Measurements from ENCODE around the gene ARAP1.

The ARAP1 gene

DNA sequence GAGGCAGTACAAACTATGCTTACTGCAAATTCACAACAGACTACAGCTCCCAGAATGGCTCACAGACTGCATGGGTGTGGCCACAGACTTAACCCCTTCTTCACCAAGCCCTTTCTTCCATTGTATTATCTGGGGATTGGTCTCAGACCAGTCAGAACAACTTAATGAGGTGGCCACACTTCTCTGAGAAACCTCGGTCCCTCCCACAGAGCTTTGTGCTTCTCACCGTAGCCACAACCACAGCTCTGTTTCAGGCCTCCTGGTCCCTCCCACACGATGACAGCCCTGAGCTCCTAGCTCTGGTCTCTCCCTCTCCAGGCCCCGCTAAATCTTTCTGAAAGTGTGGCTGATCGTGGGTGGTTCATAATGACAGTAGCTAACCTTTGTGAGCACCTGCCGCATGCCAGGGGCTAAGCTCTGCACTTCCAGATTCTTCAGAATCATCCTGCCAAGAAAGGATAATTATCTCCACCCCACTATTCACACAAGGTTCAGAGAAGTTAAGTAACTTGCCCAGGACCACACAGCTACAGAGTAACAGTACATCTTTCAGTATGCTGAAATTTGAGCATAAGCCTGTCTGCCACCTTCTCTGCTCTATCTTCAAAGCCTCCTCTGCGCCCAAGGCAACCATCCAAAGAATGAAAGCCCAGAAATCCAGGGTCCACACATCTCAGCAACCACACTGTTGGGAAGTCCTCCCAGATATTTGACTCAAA lies 83.4 kb downstream of the ARAP1 start:
- peak in 2 of 3 experiments; percentile 42 to 57 for DNase-seq (ENCODE audit: low read depth in 2 of 3, low spot score in 2 of 3)

DNA sequence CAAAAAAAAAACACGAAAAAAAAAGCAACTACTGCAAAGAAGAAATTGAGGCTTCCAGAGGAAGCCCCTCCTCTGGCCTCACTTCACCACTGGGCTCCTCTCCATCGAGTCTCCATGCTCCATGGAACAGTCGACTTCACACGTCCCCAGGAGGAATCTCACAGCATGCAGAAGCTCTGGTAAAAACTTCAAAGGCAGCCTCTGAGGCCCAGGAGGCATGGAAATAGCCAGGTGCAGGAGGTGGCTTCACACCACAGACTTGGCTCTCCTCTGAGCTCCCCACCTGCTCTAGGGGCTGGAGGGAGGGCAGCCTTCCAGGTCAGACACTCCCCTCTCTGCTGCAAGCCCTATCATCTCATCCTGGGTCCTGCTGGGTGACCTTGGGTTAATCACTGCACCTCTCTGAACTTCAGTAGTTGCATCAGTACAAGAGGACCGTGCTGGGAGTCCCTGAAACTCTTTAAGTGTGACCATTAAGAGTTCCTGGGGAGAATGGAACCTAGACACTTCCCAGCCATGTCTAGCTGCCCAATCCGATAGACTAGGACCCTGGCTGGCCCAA lies 86.2 kb downstream of the ARAP1 start:
- DNase-seq (ENCODE audit: low read depth in 2 of 3, low spot score in 2 of 3): no peak

DNA sequence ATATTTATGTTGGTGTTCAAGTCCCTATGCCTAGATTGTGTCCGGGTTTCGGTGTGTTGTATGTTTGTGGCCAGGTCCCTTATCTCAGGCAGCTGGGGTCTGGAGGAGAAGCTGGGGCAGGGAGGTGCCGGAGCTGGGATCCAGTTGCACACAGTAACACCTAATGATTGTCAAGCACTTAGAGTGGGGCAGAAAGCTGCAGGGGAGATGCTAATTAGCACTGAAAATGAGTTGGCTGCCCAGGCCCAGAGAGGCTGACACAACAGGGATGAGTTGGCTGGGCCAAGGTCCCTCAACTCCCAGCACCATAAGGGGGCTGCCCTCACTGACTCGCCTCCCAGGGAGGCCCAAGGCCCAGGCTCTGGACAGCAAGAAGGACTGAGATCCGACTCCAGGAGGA lies 90.2 kb downstream of the ARAP1 start:
- DNase-seq (ENCODE audit: low read depth in 2 of 3, low spot score in 2 of 3): no peak

DNA sequence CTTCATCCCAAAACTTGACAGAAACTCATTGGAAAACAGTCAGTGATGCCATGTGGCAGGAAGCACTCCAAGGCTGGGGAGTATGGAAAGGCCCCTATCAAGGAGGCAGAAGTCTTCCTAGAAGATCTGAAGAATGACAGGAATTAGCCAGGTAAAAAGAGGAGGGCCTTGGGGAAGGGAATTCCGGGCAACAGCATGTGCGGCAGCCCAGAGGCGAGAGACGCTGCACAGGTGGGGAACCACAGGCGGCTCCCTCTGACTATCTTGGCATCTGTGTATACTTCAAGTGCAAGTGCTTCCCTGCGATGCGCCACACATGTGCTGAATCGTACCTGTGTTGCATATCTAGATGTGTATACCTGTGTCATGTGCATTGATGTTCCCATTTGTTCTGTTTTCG lies 90.7 kb downstream of the ARAP1 start:
- no peak for DNase-seq (ENCODE audit: low read depth in 2 of 3, low spot score in 2 of 3)

DNA sequence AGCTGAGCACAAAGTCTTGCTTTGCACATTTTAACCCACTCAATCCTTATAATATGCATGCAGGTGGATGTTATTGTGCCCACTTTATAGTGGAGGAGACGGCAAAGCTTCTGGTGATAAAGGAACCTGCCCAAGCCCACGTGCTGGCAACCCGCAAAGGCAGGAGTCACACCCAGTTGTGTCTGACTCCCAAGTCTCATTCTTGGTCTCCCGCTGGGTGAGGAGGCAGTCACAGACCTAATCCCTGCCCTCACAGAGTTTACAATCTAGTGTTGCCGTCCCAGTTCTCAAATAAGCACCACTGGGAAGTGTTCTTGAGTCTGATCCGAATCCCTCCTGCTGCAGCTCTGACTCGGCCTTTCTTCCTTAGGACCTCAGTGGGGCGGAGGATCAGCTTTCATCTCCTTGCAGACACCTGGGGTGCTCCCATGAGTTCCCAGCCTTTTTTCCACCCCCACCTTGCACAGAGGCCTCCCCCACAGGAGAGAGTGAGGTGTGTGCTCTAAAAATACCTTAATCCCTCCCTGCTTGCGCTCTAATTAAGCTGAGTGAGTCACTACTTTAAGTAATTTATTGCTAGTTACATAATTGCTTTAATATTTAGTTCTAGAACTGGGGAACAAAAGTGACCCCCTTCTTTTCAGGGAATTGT lies 93.1 kb downstream of the ARAP1 start:
- DNase-seq (ENCODE audit: low read depth in 2 of 3, low spot score in 2 of 3): no peak

DNA sequence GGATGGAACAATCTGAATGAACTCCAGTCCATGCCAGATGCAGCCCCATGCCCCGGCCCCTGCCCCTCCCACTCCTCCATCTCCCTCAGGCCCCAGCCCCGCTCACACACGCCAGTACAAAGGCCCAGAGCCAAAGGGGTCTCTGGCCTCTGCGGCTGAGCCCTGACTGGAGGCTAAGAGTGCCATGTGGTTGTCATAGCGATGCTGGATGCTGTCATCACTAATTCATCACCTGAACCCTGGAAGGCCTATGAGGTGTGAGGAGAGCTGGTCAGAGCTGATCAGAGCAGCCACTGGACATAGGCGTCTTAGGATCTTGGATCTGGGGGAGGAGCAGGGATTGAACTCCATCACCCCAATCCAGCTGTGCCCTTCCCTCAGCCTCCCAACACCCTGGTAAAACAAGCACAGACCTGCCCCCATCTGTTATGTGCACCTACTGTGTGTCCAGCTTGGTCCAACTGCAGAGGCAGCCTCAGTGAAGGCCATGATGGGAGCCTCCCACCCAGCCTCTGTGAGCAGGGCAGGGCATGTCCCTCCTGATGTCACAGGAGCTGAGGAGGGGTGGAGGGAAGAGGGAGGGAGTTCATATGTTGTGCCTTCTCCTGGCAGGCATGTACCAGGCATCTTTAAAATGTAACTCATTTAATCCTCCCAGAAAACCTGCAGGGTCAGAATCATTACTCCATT lies 94.7 kb downstream of the ARAP1 start:
- DNase-seq (ENCODE audit: low read depth in 2 of 3, low spot score in 2 of 3): no peak

DNA sequence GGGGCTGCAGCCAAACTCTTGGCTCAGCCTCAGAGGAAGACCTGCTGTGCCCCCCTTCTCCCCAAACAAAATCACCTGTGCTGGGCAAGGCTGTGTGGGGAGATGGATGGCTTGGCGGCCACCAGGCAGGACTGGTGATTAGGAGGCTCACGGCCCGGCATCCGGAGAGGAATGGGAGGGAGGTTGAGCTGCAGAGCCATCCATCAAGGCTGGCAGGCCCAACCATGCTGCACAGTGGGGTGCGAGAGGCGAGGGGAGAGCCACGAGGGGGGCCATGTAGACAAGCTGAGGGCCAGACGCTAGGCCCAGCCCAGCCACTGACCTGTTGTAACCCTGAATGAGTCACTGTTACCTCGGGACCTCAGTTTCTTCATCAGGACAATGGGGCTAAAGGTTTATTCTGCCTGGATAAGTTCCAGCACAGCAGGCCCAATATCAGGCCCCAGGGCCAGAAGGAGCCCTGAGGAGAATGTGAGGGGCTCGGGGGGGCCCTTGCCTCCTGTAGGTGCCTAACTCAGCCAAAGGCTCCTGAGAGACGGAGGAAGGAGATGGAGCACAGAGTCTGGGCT lies 96.2 kb downstream of the ARAP1 start:
- no peak for DNase-seq (ENCODE audit: low read depth in 2 of 3, low spot score in 2 of 3)

DNA sequence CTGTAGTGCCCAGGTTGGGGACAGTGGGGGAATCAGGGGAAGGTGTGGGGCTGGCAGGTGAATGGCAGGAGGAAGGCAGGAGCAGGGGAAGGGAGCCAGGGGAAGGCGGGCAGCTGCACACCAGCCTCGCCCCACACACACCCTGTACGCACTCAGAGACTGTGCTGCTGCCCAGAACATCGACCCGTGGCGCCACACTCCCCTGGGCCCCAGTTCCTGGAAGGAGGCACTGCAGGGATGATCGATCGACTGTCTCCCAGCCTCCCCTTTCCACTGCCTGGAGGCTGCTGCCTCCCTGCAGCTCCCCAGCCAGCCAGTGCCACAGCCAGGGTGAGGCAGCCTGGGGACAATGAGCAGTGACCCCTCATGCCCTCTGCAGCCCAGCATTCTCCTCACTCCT lies 97.2 kb downstream of the ARAP1 start:
- no peak for DNase-seq (ENCODE audit: low read depth in 2 of 3, low spot score in 2 of 3)

DNA sequence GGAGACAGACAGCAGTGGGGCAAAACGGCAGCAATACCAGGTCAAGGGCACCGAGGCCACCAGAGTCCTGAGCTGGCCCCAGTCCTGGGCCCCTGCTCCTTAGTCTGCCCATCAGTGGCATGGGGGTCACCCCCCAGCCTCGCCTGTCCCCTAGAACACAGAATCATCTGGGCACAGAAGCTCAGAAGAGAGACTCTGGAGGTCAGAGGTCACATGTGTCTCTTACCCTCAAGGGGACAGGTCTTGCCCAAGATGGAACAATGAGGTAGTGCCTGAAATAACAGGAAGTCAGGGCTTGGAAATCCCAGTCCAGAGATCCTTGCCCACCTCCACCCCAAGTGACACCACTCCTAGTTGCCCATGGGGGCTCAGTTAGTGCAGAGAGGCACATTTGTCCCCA lies 98.6 kb downstream of the ARAP1 start:
- no peak for DNase-seq (ENCODE audit: low read depth in 2 of 3, low spot score in 2 of 3)

DNA sequence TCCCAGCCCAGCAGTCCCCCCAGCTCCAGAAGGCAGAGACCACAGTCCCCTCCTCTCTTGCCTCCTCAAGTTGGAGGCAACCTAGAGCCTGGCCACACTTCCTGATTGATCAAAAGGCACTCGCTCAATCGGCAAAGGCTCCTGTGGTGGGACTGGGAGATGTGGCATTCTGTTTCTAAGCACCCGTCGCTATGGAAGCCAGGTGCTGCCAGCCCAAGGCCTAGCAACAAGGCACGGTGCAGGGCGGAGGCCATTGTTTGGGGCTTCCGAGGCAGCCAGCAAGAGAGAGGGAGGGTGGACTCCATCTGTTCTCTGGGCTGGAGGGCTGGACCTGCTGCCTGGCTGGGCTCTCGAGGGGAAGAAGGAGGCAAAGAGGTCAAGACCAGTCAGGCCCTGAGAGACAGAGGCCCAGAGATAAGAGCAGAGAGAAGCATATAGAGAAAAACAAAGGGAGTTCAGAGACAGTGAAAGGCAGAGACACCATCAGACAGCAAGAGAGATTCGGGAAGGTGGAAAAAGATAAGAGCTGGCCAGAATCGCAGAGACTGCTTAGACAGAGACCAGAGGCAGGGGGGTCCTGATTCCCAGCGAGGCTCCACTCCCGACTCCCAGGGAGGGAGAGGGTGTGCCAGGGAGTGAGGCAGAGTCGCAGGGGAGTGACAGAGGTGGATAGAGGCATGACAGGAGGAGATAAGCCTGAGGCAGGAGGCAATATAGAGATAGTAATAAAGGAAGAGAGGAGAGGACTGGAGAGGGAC lies 99.2 kb downstream of the ARAP1 start:
- DNase-seq (ENCODE audit: low read depth in 2 of 3, low spot score in 2 of 3): no peak

DNA sequence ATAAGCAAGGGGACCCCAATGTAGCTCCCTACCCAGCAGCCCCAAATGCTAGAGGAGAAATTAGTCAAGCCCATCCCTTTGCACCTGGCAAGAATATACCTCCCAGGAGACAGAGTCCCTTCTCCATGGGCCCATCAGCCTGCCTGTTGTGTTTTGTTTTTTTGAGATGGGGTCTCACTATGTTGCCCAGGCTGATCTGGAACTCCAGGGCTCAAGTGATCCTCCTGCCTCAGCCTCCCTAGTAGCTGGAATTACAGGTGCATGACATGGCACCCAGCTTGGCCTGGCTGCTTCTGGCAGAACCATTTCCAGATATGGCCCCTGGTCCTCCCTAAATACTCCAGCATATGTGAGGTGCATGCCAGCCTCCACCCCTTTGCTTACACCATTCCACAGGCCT lies 100.1 kb downstream of the ARAP1 start:
- no peak for DNase-seq (ENCODE audit: low read depth in 2 of 3, low spot score in 2 of 3)

DNA sequence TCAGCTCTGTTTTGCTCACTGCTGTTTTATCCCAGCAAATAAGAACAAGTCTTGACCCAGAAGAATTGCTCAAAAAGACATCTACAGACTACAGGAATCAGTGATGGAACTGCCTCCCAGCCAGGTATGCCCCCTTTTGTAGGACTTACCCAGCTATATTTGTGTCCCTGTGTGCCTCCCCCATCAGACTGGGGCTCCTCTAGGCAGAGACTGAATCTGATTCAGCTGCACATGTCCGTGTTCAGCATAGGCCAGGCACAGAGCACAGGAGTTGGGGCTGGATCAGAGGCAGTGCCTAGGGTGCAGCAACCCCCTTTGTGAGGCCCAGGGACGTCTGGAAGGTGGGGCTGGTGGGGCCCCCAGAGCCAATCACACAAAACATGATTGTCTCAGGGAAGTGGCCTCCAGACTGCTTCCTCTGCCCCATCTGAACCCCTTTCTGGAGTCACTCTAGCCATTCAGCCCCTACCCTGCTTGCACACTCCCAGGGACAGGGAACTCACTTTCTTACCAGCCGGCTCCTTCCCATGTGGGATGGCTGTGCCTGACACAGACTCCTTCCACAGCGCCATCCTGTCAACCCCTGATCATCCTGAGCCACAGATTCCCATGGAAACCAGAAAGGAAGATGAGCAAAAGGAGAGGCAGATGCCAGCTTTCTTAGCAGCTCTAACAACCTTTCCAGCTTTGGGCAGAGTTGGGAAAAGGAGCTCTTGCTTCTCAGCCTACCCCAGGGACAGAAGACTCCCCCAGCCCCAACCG lies 102.8 kb downstream of the ARAP1 start:
- no peak for DNase-seq (ENCODE audit: low read depth in 2 of 3, low spot score in 2 of 3)

DNA sequence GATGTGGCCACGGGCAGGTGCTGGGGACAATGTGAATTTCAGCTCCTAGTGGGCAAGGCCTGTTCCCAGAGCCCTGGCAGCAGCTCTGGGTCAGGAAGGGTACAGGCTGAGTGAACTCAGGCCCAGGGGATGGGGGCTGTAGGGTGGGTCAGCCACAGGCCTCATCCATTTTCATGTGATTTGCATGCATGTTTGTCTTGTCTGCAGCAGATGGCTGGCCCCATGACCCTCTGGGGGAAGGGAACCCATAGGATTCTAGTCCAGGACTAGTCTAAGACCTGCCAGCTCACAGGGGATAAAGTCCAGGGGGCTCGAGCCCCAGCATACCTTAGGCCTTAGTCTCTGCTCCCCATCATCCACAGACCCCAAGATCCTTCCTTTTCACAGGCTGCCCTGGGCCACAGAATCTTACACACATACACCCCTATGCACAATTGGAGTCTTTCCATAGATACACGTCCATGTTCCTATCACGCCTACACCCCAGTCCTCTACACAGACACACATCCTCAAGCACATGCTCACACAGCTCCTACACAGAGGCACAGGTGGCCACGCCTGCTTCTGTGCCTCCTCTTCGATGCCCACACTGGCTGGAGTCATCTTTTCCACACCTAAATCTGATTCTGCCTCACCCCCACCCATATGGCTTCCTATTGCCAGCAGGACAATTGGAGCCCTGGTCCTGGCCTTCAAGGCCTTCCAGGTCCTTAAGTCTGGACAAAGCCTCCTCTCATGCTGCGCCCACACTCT lies 103.6 kb downstream of the ARAP1 start:
- DNase-seq (ENCODE audit: low read depth in 2 of 3, low spot score in 2 of 3): no peak

DNA sequence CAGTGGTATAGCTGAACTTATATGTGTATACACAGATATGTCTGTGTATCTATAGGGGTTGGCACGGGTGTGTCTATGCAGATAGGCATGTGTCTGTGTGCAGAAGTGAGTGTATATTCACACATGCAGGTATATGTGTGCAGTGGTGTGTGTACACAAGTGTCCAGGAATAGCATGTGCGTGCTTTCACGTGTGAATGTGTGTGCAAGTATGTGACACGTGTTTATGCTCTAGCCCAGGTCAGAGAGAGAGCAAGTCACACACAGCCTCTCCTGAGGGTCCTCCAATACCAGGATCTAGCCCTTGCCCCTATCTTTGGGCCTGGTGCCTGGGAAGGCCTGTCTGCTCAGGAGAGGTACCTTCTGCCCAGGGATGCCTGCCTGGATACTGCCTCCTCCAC lies 104.3 kb downstream of the ARAP1 start:
- DNase-seq (ENCODE audit: low read depth in 2 of 3, low spot score in 2 of 3): no peak

DNA sequence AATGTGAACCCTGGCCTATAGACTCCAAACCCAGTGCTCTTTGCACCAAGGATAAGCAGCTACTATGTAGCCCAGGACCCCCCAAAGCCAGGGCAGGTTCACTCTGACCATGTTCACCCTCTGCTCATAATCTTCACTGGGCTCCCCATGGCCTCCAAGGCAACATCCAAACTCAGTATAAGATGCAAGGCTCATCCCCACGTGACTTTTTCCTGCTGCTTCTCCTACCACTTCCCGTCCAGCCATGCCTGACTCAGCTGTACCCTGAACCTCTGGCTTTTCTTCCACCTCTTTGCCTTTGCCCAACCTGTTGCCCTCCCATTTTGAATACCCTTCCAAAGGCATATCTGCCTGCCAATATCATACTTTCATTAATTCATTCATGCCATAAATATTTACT lies 105.7 kb downstream of the ARAP1 start:
- DNase-seq (ENCODE audit: low read depth in 2 of 3, low spot score in 2 of 3): no peak

DNA sequence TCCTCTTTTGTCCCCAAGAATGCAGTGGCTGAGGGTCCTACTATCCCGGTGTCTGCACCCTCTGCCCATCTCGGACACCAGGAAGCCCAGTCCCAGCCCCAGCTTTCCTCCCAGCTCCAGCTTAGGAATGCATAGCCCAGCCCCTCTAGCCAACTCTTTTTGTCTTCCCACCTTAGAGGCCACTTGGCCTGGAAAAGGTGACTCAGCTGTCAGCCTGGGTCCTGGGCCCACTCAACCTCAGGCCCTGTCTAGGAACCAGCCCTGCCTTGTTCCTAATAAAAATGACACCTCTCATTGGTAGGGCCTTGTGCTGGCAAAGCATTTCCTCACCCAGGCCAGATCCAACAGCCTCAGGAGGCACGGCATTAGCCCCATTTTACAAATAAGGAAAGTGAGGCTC lies 106.2 kb downstream of the ARAP1 start:
- DNase-seq (ENCODE audit: low read depth in 2 of 3, low spot score in 2 of 3): no peak

DNA sequence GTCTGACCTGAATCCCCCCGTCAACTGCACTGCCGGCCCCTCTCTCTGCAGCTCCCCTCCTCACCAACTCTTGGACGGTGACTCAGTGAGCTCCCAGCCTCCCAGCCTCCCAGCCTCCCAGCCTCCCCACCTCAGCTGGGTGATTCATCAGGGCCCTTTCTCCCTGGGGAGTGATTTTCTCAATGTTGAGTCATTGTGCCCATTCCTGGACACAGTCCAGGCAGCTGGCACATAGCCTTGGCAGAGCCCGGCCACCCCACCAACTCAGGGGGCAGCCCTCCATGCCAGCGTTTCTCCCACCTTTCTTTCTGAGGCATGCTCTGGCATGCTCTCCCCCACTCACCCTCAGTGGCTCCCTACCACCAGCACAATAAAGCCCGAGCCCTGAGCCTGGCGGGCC lies 108.7 kb downstream of the ARAP1 start:
- DNase-seq (ENCODE audit: low read depth in 2 of 3, low spot score in 2 of 3): no peak

DNA sequence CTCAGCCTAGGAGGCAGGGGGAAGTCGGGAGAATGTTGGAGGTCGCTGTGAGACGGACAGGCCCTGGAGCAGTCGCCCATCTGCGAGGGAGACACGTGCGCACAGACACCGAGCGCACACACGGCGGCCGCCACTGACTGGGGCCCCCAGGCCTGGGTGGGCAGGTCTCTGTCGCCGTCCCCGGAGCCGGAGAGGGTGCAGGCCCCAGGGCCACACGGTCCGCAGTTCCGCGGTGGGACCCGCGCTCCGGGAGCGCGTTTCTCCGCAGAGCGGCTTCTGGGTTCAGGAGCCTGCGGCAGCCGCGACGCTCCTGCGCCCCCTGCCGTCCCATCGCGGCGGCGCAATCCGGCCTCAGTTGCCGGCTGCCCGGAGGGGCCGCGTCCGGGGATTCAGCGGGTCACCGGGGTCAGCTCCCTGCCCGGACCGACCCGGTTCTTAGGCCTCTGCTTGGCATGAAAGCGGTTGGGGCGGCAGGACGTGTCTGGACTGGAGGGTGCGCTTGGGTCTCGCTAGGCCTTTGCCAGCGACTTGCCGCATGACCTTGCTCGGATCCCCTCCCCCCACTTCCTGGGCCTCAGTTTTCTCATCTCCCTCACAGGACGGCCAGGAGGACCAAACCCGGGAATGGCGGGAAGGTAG lies 109.2 kb downstream of the ARAP1 start:
- peak; percentile 31 to 43 (median 38) for DNase-seq (ENCODE audit: low read depth in 2 of 3, low spot score in 2 of 3)
